ENCODE measurements around the gene CRYL1. TPM values are rescaled to one million over a fixed set of nuclear protein-coding genes. Genes with fewer than 3 reads are reported as not detected.

The CRYL1 gene
- polyA plus RNA-seq, 1 of the 3 experiments (the other 2 are of a cell fraction) = 34.8 TPM

DNA sequence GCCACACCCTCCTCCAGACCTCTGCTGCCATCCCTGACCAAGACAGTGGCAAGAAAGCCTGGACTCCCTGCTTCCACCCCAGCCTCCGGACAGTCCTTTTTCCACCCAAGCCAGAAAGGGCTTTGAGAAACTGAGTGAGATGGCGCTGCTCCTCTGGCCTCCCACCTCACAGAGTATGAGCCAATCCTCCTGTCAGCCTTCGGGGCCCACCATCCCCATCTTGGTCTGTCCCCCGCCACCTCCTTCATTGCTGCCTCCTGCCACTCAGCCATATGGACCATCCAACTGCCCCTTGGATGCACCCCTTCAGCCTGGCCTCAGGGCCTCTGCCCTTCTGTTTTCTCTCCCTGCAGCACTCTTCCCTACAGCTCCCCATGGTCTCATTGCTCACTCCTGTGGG, 125.7 kb downstream of the CRYL1 start:
- H3K27me3 ChIP-seq (ENCODE audit: insufficient read depth) = no peaks in the 10 kb centered on the region

DNA sequence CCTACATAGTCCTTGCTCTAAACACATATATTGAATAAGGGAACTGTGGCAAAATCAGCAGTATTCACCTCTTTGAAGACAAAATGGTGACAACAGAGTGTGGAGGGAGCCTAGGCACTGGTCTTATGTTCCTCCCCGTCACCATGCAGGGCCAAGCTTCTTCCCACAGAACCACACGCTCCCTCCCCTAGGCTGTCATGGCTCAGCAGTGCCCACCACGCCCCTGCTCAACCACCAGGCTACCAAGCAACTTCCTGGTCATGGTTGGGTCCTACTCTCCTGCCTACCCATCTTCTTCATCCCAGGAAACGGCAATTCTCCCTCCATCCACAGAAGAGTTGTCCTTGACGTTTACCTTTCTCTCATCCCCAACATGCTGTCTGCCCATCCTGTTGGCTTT, 126.1 kb downstream of the CRYL1 start:
- Histone ChIP-seq H3K4me2 (no peak overlapping the region), H3F3A (replicated peaks; ENCODE audit: insufficient read depth) (peaks cover 8% of the 10 kb centered on the region), H3K79me2 (ENCODE audit: insufficient read depth) (no peaks in the 10 kb centered on the region), H3K9me3 (no peaks in the 10 kb centered on the region), H3K4me3 (ENCODE audit: low read depth in 2 of 2, low read length in 1 of 2) (no peak overlapping the region), H3K9me2 (no peaks in the 10 kb centered on the region), H3K27ac (ENCODE audit: low read depth in 2 of 2, low read length in 1 of 2) (no peak overlapping the region), H2AFZ (ENCODE audit: low read depth) (no peak overlapping the region), H3K36me3 (replicated peaks in 1 of 2; ENCODE audit: control insufficient read depth in 1 of 2, insufficient read depth in 2 of 2, low read length in 1 of 2) (no peaks in the 10 kb centered on the region), H3K27me3 (ENCODE audit: insufficient read depth) (no peaks in the 10 kb centered on the region), H3K9ac (no peak overlapping the region), H3K4me1 (ENCODE audit: control insufficient read depth in 1 of 2, insufficient read depth in 2 of 2, low read depth in 1 of 2, low read length in 1 of 2) (peaks cover 0 to 9% of the 10 kb centered on the region in 2 experiments; a peak in 1 of 4 replicates), H4K20me1 (ENCODE audit: insufficient read depth) (no peaks in the 10 kb centered on the region)
- ChIA-PET CTCF (no interaction called here), POLR2A (no interaction called here)
- WGBS (ENCODE audit: low lambda C conversion rate) = 70% methylated on average over 5 of the region's 5 CpGs
- no peak for DNase-seq
- TF ChIP-seq PBX3 (IDR thresholded peaks at IDR 0.05) (no peak), RXRA (IDR thresholded peaks at IDR 0.05; ENCODE audit: borderline replicate concordance, low read depth) (no peak), MAX (IDR thresholded peaks at IDR 0.05; ENCODE audit: low read depth) (no peak), TEAD4 (IDR thresholded peaks at IDR 0.05; ENCODE audit: borderline replicate concordance, insufficient read depth) (no peak), MEF2A (IDR thresholded peaks at IDR 0.05; ENCODE audit: borderline replicate concordance, low read depth) (no peak), SMC3 (IDR thresholded peaks at IDR 0.05; ENCODE audit: low read depth, low read length) (no peak), RCOR1 (IDR thresholded peaks at IDR 0.05; ENCODE audit: low read length) (no peak), RAD21 (IDR thresholded peaks at IDR 0.05; ENCODE audit: low read length) (no peak), EP300 (IDR thresholded peaks at IDR 0.05; ENCODE audit: borderline replicate concordance in 1 of 2, low read depth in 1 of 2, low read length in 1 of 2) (no peak), POLR2AphosphoS5 (IDR thresholded peaks at IDR 0.05; ENCODE audit: low read depth, low read length) (no peak)
- TF ChIP-seq, protein P1, sequence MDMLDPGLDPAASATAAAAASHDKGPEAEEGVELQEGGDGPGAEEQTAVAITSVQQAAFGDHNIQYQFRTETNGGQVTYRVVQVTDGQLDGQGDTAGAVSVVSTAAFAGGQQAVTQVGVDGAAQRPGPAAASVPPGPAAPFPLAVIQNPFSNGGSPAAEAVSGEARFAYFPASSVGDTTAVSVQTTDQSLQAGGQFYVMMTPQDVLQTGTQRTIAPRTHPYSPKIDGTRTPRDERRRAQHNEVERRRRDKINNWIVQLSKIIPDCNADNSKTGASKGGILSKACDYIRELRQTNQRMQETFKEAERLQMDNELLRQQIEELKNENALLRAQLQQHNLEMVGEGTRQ (IDR thresholded peaks at IDR 0.05; ENCODE audit: borderline replicate concordance, low read depth, low read length) = no peak

More for the DNA sequence above, 125.7 kb downstream of the CRYL1 start:
- no peaks in the 10 kb centered on the region for H3K9me3 ChIP-seq
- H3K79me2 ChIP-seq (ENCODE audit: insufficient read depth) = no peaks in the 10 kb centered on the region
- no peak overlapping the region for H3K9ac ChIP-seq
- H3K4me3 ChIP-seq (ENCODE audit: low read depth in 2 of 2, low read length in 1 of 2) = no peak overlapping the region
- TF ChIP-seq, protein P2, sequence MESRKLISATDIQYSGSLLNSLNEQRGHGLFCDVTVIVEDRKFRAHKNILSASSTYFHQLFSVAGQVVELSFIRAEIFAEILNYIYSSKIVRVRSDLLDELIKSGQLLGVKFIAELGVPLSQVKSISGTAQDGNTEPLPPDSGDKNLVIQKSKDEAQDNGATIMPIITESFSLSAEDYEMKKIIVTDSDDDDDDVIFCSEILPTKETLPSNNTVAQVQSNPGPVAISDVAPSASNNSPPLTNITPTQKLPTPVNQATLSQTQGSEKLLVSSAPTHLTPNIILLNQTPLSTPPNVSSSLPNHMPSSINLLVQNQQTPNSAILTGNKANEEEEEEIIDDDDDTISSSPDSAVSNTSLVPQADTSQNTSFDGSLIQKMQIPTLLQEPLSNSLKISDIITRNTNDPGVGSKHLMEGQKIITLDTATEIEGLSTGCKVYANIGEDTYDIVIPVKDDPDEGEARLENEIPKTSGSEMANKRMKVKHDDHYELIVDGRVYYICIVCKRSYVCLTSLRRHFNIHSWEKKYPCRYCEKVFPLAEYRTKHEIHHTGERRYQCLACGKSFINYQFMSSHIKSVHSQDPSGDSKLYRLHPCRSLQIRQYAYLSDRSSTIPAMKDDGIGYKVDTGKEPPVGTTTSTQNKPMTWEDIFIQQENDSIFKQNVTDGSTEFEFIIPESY (IDR thresholded peaks at IDR 0.05; ENCODE audit: borderline replicate concordance, low read depth) = no peak
- TF ChIP-seq TCF12 (IDR thresholded peaks at IDR 0.05) (no peak), FOXM1 (IDR thresholded peaks at IDR 0.05; ENCODE audit: low read depth) (no peak), RXRA (IDR thresholded peaks at IDR 0.05; ENCODE audit: borderline replicate concordance, low read depth) (no peak)
- TF ChIP-seq, protein P1 (IDR thresholded peaks at IDR 0.05; ENCODE audit: borderline replicate concordance, low read depth, low read length) = no peak
- TF ChIP-seq, protein P3, sequence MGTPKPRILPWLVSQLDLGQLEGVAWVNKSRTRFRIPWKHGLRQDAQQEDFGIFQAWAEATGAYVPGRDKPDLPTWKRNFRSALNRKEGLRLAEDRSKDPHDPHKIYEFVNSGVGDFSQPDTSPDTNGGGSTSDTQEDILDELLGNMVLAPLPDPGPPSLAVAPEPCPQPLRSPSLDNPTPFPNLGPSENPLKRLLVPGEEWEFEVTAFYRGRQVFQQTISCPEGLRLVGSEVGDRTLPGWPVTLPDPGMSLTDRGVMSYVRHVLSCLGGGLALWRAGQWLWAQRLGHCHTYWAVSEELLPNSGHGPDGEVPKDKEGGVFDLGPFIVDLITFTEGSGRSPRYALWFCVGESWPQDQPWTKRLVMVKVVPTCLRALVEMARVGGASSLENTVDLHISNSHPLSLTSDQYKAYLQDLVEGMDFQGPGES (IDR thresholded peaks at IDR 0.05; ENCODE audit: low read depth, low read length) = no peak
- DNase-seq = no peak
- H3K9me2 ChIP-seq = no peaks in the 10 kb centered on the region
- ChIA-PET POLR2A (no interaction called here), CTCF (no interaction called here)
- H3K27ac ChIP-seq (ENCODE audit: low read depth in 2 of 2, low read length in 1 of 2) = no peak overlapping the region
- H3K4me2 ChIP-seq = no peak overlapping the region
- H3F3A ChIP-seq (replicated peaks; ENCODE audit: insufficient read depth) = peaks cover 8% of the 10 kb centered on the region
- no peaks in the 10 kb centered on the region for H4K20me1 ChIP-seq (ENCODE audit: insufficient read depth)
- no peak overlapping the region for H2AFZ ChIP-seq (ENCODE audit: low read depth)
- peaks cover 0 to 9% of the 10 kb centered on the region in 2 experiments; a peak in 1 of 4 replicates for H3K4me1 ChIP-seq (ENCODE audit: control insufficient read depth in 1 of 2, insufficient read depth in 2 of 2, low read depth in 1 of 2, low read length in 1 of 2)
- WGBS (ENCODE audit: low lambda C conversion rate) = 69% methylated on average over 4 of the region's 4 CpGs
- H3K36me3 ChIP-seq (replicated peaks in 1 of 2; ENCODE audit: control insufficient read depth in 1 of 2, insufficient read depth in 2 of 2, low read length in 1 of 2) = no peaks in the 10 kb centered on the region

Data from SK-N-SH (cell line).